Common myeloid progenitor, CD34-positive (primary cell): ENCODE results near the gene OS9.

Experiments used
- CTCF ChIA-PET: fragments of 350-600 bp; sonication (Branson Sonifier 250); formaldehyde crosslinking; loops from one replicate; lab custom pipeline; 2021; ENCODE audit warnings: antibody characterized with exemption; lab: Charles Lee
- POLR2A ChIA-PET: fragments of 350-600 bp; sonication (Branson Sonifier 250); formaldehyde crosslinking; loops from one replicate; lab custom pipeline; 2021; ENCODE audit warnings: antibody characterized with exemption; lab: Charles Lee
- DNase-seq, 3 donors: peaks; one replicate each; pipeline versions ENCODE4 v3.0.0 to v3.0.0-alpha.2; 2013
- H3K27ac ChIP-seq, 2 experiments: 1 replicate in 1 of 2; 2 replicates in 1 of 2; pipeline ENCODE4 v1.7.0; 2013; ENCODE audit warnings: inconsistent platforms in 2 of 2, low read length in 2 of 2, mild to moderate bottlenecking in 2 of 2, low read depth in 1 of 2, moderate library complexity in 1 of 2; ENCODE audit not compliant: severe bottlenecking in 2 of 2, insufficient read depth in 1 of 2, poor library complexity in 1 of 2
- H3K27me3 ChIP-seq, 5 experiments: replicated peaks in 2 of 5; 1 replicate in 3 of 5; 2 replicates in 2 of 5; pipeline versions ENCODE4 v1.6.1 to v1.7.0; 2013; ENCODE audit warnings: low read length in 4 of 5, mild to moderate bottlenecking in 2 of 5, moderate library complexity in 2 of 5, inconsistent platforms in 1 of 5; ENCODE audit not compliant: insufficient read depth in 5 of 5, control insufficient read depth in 4 of 5
- H3K36me3 ChIP-seq, 4 experiments: 1 replicate in 2 of 4; 2 replicates in 2 of 4; pipeline versions ENCODE4 v1.6.1 to v1.7.0; 2013; ENCODE audit warnings: low read length in 3 of 4, control low read depth in 1 of 4, mild to moderate bottlenecking in 1 of 4; ENCODE audit not compliant: control insufficient read depth in 4 of 4, insufficient read depth in 4 of 4
- H3K4me1 ChIP-seq, 4 experiments: 1 replicate in 3 of 4; 2 replicates in 1 of 4; pipeline versions ENCODE4 v1.6.1 to v1.7.1; 2013; ENCODE audit warnings: low read length in 3 of 4, mild to moderate bottlenecking in 3 of 4, control low read depth in 1 of 4, inconsistent platforms in 1 of 4, moderate library complexity in 1 of 4; ENCODE audit not compliant: control insufficient read depth in 4 of 4, insufficient read depth in 4 of 4; ENCODE audit errors: control extremely low read depth in 1 of 4
- H3K4me3 ChIP-seq, 7 experiments: 1 replicate in 4 of 7; 2 replicates in 3 of 7; pipeline versions ENCODE4 v1.5.1 to v1.7.0; 2013; ENCODE audit warnings: mild to moderate bottlenecking in 7 of 7, low read length in 6 of 7, moderate library complexity in 6 of 7, inconsistent platforms in 2 of 7, low read depth in 2 of 7, control low read depth in 1 of 7; ENCODE audit not compliant: insufficient read depth in 4 of 7, control insufficient read depth in 1 of 7; ENCODE audit errors: extremely low read depth in 1 of 7
- H3K9me3 ChIP-seq, 5 experiments: 1 replicate in 4 of 5; 2 replicates in 1 of 5; pipeline versions ENCODE4 v1.6.1 to v1.7.1; 2013; ENCODE audit warnings: low read length in 4 of 5, mild to moderate bottlenecking in 2 of 5, inconsistent platforms in 1 of 5, low read depth in 1 of 5, moderate library complexity in 1 of 5; ENCODE audit not compliant: control insufficient read depth in 4 of 5, insufficient read depth in 2 of 5; ENCODE audit errors: control extremely low read depth in 1 of 5
- WGBS: methylation state at CpG from one replicate; pipeline ENCODE4 v1.1.5; 2013; ENCODE audit not compliant: insufficient coverage; 5-methylcytosine and 5-hydroxymethylcytosine counted together

OS9 gene

DNA sequence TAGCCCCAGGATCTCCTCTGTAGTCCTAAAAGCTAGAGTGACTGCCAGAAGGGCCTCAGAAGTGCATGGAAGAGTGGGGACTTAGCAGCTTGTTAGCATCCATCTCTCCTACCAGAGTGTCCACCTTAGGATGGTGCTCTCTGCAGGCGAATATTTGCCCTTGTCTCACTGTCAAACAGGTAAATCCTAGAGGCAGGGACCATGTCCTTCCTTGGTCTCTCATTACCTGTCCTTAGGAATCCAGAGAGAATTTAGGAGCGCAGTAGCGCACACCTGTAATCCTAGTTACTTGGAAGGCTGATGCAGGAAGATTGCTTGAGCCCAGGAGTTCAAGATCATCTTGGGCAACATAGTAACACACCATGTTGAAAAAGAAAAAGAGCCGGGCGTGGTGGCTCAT is 23.2 kb downstream of the OS9 start:
- CTCF ChIA-PET = no interaction called here
- no peak for DNase-seq
- H3K36me3 ChIP-seq = peaks cover 31 to 76% (median 59%) of the 10 kb centered on the region in 4 experiments
- no peak overlapping the region for H3K27ac ChIP-seq
- H3K4me1 ChIP-seq = no peaks in the 10 kb centered on the region
- H3K9me3 ChIP-seq = peaks cover 0 to under 1% (median 0%) of the 10 kb centered on the region in 5 experiments
- no peaks in the 10 kb centered on the region for H3K27me3 ChIP-seq
- WGBS = 100% methylated on average over 3 of the region's 5 CpGs
- no peak overlapping the region for H3K4me3 ChIP-seq
- POLR2A ChIA-PET = no interaction called here

DNA sequence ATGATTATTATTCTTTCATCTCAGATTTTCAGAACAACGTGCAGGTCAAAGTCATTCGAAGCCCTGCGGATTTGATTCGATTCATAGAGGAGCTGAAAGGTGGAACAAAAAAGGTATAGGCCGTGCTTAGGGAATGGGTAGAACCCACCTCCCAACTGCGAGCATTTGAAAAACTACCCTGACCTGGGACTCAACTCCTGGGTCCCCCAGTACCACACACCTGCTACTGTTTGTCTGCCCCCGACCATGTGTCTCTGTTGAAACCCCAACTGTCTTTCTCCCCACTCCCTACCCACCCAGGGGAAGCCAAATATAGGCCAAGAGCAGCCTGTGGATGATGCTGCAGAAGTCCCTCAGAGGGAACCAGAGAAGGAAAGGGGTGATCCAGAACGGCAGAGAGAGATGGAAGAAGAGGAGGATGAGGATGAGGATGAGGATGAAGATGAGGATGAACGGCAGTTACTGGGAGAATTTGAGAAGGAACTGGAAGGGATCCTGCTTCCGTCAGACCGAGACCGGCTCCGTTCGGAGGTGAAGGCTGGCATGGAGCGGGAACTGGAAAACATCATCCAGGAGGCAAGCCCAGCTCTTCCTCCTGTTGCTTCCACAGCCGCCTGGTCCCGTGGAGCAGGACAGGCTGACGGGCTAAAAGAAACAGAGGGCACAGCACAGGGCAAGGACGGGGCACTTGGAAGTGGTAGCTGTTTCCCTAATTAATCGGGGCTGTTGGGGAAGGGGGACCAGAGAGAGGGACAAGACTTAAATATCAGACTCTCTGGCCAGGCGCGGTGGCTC is 24.1 kb downstream of the OS9 start:
- CTCF ChIA-PET = interaction anchor here (1.0 kb wide), 1 partner anchor 15 kb away, joined by 3 read pairs; no protein-coding TSS in a partner anchor
- WGBS = 96% methylated on average over 20 of the region's 22 CpGs
- no peak for DNase-seq
- POLR2A ChIA-PET = no interaction called here
- no peaks in the 10 kb centered on the region for H3K4me1 ChIP-seq
- no peaks in the 10 kb centered on the region for H3K9me3 ChIP-seq
- H3K27me3 ChIP-seq = no peaks in the 10 kb centered on the region
- H3K36me3 ChIP-seq = peaks cover 27 to 72% (median 60%) of the 10 kb centered on the region in 4 experiments
- H3K4me3 ChIP-seq = no peak overlapping the region
- no peak overlapping the region for H3K27ac ChIP-seq

DNA sequence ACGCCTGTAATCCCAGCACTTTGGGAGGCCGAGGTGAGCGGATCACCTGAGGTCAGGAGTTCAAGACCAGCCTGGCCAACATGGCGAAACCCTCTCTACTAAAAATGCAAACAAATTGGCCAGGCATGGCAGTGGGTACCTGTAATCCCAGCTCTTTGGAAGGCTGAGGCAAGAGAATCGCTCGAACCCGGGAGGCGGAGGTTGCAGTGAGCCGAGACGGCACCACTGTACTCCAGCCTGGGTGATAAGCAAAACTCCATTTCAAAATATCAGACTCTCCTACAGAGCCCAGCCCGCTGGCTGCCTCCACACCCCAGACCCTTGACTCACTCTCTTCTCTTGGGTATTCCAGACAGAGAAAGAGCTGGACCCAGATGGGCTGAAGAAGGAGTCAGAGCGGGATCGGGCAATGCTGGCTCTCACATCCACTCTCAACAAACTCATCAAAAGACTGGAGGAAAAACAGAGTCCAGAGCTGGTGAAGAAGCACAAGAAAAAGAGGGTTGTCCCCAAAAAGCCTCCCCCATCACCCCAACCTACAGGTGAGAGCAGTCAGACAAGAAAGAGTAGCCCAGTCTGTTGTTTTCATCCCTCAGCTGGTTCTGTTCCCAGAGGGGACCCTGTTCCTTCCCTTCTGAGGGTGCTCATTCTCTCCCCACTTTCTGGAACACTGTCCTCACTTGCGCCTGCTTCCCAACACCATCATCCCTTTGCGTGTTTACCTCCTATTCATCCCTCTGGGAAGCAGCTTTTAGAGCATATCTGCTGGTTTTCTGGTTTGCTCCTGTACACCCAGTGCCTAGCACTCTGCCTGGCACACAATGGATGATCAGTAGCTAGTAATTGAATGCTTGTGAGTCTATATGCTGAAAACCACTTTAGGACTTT is 25.0 kb downstream of the OS9 start:
- ChIA-PET CTCF (interaction anchor here (1.0 to 1.4 kb wide), 4 partner anchors 11 to 60 kb away, joined by 3 to 8 read pairs (median 3); no protein-coding TSS in a partner anchor), POLR2A (no interaction called here)
- peaks cover 27 to 74% (median 60%) of the 10 kb centered on the region in 4 experiments for H3K36me3 ChIP-seq

DNA sequence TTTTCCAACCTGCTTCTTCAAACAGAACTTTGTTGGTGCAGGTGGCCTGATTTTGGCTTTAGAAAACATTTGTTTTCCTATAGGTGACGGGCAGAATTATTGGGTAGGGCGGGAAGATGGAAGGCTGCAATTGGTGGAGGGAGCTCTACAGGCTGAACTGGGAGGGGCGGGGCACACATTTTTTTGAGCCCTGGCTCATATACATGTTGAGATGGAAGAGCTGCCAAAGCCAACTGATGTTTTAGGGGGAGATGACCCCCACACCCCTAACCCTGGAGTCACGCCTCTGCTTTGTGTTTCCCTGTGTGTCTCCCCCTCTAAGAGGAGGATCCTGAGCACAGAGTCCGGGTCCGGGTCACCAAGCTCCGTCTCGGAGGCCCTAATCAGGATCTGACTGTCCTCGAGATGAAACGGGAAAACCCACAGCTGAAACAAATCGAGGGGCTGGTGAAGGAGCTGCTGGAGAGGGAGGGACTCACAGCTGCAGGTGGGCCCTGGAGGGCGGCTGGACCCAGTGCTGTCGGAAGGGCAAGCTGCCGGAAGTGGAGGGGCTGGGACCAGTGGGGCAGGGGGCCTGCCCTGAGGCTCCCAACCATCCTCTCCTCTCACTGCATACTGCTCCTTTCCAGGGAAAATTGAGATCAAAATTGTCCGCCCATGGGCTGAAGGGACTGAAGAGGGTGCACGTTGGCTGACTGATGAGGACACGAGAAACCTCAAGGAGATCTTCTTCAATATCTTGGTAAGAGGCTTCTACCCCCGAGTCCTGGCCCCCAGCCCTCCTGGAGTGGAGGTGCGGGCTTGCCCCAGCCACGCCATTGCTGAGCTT is 26.1 kb downstream of the OS9 start:
- WGBS = 96% methylated on average over 20 of the region's 20 CpGs
- H3K4me3 ChIP-seq = no peak overlapping the region
- no peak overlapping the region for H3K27ac ChIP-seq
- no peaks in the 10 kb centered on the region for H3K27me3 ChIP-seq
- DNase-seq = no peak
- CTCF ChIA-PET = interaction anchor here (0.7 to 2.2 kb wide), 7 partner anchors 12 to 64 kb away, joined by 3 to 9 read pairs (median 3); no protein-coding TSS in a partner anchor
- H3K36me3 ChIP-seq = peaks cover 27 to 85% (median 58%) of the 10 kb centered on the region in 4 experiments
- POLR2A ChIA-PET = no interaction called here
- no peaks in the 10 kb centered on the region for H3K4me1 ChIP-seq
- no peaks in the 10 kb centered on the region for H3K9me3 ChIP-seq

More for the DNA sequence above, 25.0 kb downstream of the OS9 start:
- Histone ChIP-seq H3K4me3 (no peak overlapping the region), H3K4me1 (no peaks in the 10 kb centered on the region), H3K27me3 (no peaks in the 10 kb centered on the region), H3K9me3 (no peaks in the 10 kb centered on the region), H3K27ac (no peak overlapping the region)
- 97% methylated on average over 11 of the region's 15 CpGs for WGBS
- DNase-seq = no peak

DNA sequence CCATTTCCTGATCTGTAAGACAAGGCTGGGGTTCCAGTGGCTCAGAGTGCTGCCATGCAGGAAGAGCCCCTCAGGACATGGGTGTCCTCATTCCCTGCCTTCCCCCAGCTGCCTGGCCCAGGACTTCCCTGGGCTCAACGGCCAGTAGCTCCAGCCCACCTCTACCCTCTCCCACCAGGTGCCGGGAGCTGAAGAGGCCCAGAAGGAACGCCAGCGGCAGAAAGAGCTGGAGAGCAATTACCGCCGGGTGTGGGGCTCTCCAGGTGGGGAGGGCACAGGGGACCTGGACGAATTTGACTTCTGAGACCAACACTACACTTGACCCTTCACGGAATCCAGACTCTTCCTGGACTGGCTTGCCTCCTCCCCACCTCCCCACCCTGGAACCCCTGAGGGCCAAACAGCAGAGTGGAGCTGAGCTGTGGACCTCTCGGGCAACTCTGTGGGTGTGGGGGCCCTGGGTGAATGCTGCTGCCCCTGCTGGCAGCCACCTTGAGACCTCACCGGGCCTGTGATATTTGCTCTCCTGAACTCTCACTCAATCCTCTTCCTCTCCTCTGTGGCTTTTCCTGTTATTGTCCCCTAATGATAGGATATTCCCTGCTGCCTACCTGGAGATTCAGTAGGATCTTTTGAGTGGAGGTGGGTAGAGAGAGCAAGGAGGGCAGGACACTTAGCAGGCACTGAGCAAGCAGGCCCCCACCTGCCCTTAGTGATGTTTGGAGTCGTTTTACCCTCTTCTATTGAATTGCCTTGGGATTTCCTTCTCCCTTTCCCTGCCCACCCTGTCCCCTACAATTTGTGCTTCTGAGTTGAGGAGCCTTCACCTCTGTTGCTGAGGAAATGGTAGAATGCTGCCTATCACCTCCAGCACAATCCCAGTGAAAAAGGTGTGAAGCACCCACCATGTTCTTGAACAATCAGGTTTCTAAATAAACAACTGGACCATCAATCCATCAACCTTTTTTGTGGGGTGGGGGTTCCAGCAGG is 27.0 kb downstream of the OS9 start:
- CTCF ChIA-PET = interaction anchor here (0.7 to 2.2 kb wide), 5 partner anchors 12 to 65 kb away, joined by 3 to 9 read pairs (median 3); no protein-coding TSS in a partner anchor
- H3K4me1 ChIP-seq = peaks cover 0 to 2% (median 0%) of the 10 kb centered on the region in 4 experiments
- H3K36me3 ChIP-seq = peaks cover 25 to 82% (median 54%) of the 10 kb centered on the region in 4 experiments
- no peaks in the 10 kb centered on the region for H3K9me3 ChIP-seq
- H3K27ac ChIP-seq = no peak overlapping the region
- POLR2A ChIA-PET = no interaction called here
- no peaks in the 10 kb centered on the region for H3K27me3 ChIP-seq
- H3K4me3 ChIP-seq = no peak overlapping the region
- WGBS = 100% methylated on average over 3 of the region's 11 CpGs
- no peak for DNase-seq
